ENCODE results near the gene TAS2R8.
"Not testable (repeated sequence)": the region's sequence is repeated elsewhere in the genome, so short reads cannot be mapped to it uniquely, and the experiment has no call there.

The TAS2R8 gene

GRCh38 chr12:10807186-10807585 lies at the start of gene TAS2R8:
Gene TAS2R8 (minus strand): TSS chr12:10807286. CDS start chr12:10806980, 306 bp downstream.
- DNase-seq = no peak

GRCh38 chr12:10855807-10856206 lies 48.7 kb upstream of the TAS2R8 start:
- no peak for DNase-seq

GRCh38 chr12:10853776-10854175 lies 46.7 kb upstream of the TAS2R8 start:
- no peak for DNase-seq

- DNase-seq = no peak
Observed at GRCh38 chr12:10851243-10851858, 44.3 kb upstream of the TAS2R8 start.

- no peak for DNase-seq
Observed at GRCh38 chr12:10849425-10849878, 42.4 kb upstream of the TAS2R8 start, which contains the start of gene PRR4. Gene PRR4 (minus strand): TSS chr12:10849475. CDS start chr12:10849437, 38 bp downstream.

GRCh38 chr12:10847744-10848143 lies 40.7 kb upstream of the TAS2R8 start:
- no peak for DNase-seq

- DNase-seq = no peak
Observed at GRCh38 chr12:10842862-10843261, 35.8 kb upstream of the TAS2R8 start.

GRCh38 chr12:10838461-10838860 lies 31.4 kb upstream of the TAS2R8 start:
- no peak for DNase-seq

GRCh38 chr12:10829994-10830393 lies 22.9 kb upstream of the TAS2R8 start:
- DNase-seq = no peak

- DNase-seq = no peak
Observed at GRCh38 chr12:10826258-10826657, 19.2 kb upstream of the TAS2R8 start, which contains the start of gene TAS2R10. Gene TAS2R10 (minus strand): TSS chr12:10826358. CDS start chr12:10826269, 89 bp downstream.

- DNase-seq = no peak
Observed at GRCh38 chr12:10824957-10825356, 17.9 kb upstream of the TAS2R8 start.

GRCh38 chr12:10811883-10812536 lies 4.9 kb upstream of the TAS2R8 start:
- no peak for DNase-seq

GRCh38 chr12:10810068-10810467 lies 3.0 kb upstream of the TAS2R8 start, which contains the start of gene TAS2R9:
Gene TAS2R9 (minus strand): TSS chr12:10810168. CDS start chr12:10810075, 93 bp downstream.
- no peak for DNase-seq

GRCh38 chr12:10802587-10802986 lies 4.5 kb downstream of the TAS2R8 start, which contains the start of gene TAS2R7:
Gene TAS2R7 (minus strand): TSS chr12:10802627. CDS start chr12:10802570, 57 bp downstream.
- DNase-seq = no peak

- DNase-seq = no peak
Observed at GRCh38 chr12:10801741-10802140, 5.3 kb downstream of the TAS2R8 start.

- no peak for DNase-seq
Observed at GRCh38 chr12:10794222-10794621, 12.9 kb downstream of the TAS2R8 start.

- DNase-seq = not testable (repeated sequence)
Observed at GRCh38 chr12:10791769-10792168, 15.3 kb downstream of the TAS2R8 start.

GRCh38 chr12:10783252-10783651 lies 23.8 kb downstream of the TAS2R8 start:
- no peak for DNase-seq

GRCh38 chr12:10779103-10779502 lies 28.0 kb downstream of the TAS2R8 start:
- DNase-seq = no peak

- DNase-seq = no peak
Observed at GRCh38 chr12:10771132-10771733, 35.9 kb downstream of the TAS2R8 start.

- DNase-seq = no peak
Observed at GRCh38 chr12:10759657-10760056, 47.4 kb downstream of the TAS2R8 start.

GRCh38 chr12:10756194-10756593 lies 50.9 kb downstream of the TAS2R8 start:
- no peak for DNase-seq

Data from stimulated activated CD8-positive, alpha-beta memory T cell treated with anti-CD3 and anti-CD28 coated beads, Interleukin-4, amount 100 ng/mL, for 48 hours (primary cell).